K562 (cell line): ENCODE measurements around the gene LMAN2. TPM values are rescaled to one million over a fixed set of nuclear protein-coding genes. Genes with fewer than 3 reads are reported as not detected.

ENCODE experiments used
- BCOR ChIP-seq: fragments of 450-650 bp; IDR thresholded peaks from 2 replicates; pipeline ENCODE4 v1.6.1; 2016
- BRF1 ChIP-seq: IDR thresholded peaks from 3 replicates; pipeline ENCODE4 v1.6.1; 2011; ENCODE audit warnings: borderline replicate concordance, mild to moderate bottlenecking; ENCODE audit not compliant: insufficient read length; ENCODE audit errors: extremely low read depth
- CBX3 ChIP-seq, 2 experiments: IDR thresholded peaks; 1 replicate in 1 of 2; 2 replicates in 1 of 2; pipeline ENCODE4 v1.6.1; 2012; ENCODE audit warnings: inconsistent platforms in 2 of 2, low read length in 2 of 2, borderline replicate concordance in 1 of 2, control low read depth in 1 of 2
- CCNT2 ChIP-seq: IDR thresholded peaks from 2 replicates; pipeline ENCODE4 v1.6.1; 2011; ENCODE audit warnings: borderline replicate concordance, low read depth, mild to moderate bottlenecking, moderate library complexity, mixed read lengths, low read length; ENCODE audit not compliant: insufficient read length; ENCODE audit errors: extremely low read depth
- CXXC5 ChIP-seq: fragments of 250-450 bp; sonication (Bioruptor Pico); IDR thresholded peaks from 2 replicates; pipeline ENCODE4 v1.8.0; 2022; ENCODE audit warnings: inconsistent platforms, mild to moderate bottlenecking, moderate library complexity
- FIP1L1 ChIP-seq: fragments of 200-400 bp; formaldehyde crosslinking; IDR thresholded peaks from 2 replicates; pipeline ENCODE4 v1.6.1; 2018; ENCODE audit warnings: mild to moderate bottlenecking, low read depth, low read length; ENCODE audit not compliant: poor library complexity, severe bottlenecking
- FOXM1 ChIP-seq, 2 experiments: fragments of 450-650 bp in 1 of 2; sonication (generic) in 1 of 2; formaldehyde crosslinking in 1 of 2; IDR thresholded peaks; 2 replicates each; pipeline versions ENCODE4 v1.6.1 to v1.9.0; 2017 to 2022; ENCODE audit warnings: low read depth in 2 of 2, mild to moderate bottlenecking in 2 of 2, missing genetic modification reagents in 1 of 2, moderate library complexity in 1 of 2
- GABPA ChIP-seq: fragments of 200-800 bp; sonication (Bioruptor generic); conservative IDR thresholded peaks from 2 replicates; pipeline ENCODE4 v1.6.1; 2016; ENCODE audit warnings: low read depth, missing genetic modification characterization, missing compliant biosample characterization
- MYC ChIP-seq, 2 experiments: fragments of 250-450 bp in 1 of 2; sonication (Bioruptor Pico) in 1 of 2; IDR thresholded peaks; 2 replicates each; pipeline versions ENCODE4 v1.5.1 to v1.6.1; 2012 to 2021; ENCODE audit warnings: low read depth in 2 of 2, borderline replicate concordance in 1 of 2, improper control_type of control experiment in 1 of 2, low read length in 1 of 2, mild to moderate bottlenecking in 1 of 2, moderate library complexity in 1 of 2
- NBN ChIP-seq: fragments of 450-650 bp; IDR thresholded peaks from 2 replicates; pipeline ENCODE4 v1.6.1; 2016; ENCODE audit warnings: low read depth, mild to moderate bottlenecking
- NCOR1 ChIP-seq: fragments of 450-650 bp; IDR thresholded peaks from 2 replicates; pipeline ENCODE4 v1.6.1; 2016; ENCODE audit warnings: mild to moderate bottlenecking, moderate library complexity
- NFE2L1 ChIP-seq: fragments of 450-650 bp; IDR thresholded peaks from 2 replicates; pipeline ENCODE4 v1.6.1; 2016; ENCODE audit warnings: missing genetic modification characterization, low read depth, mild to moderate bottlenecking, missing compliant biosample characterization, moderate library complexity, borderline replicate concordance
- PCBP1 ChIP-seq: fragments of 200-400 bp; formaldehyde crosslinking; IDR thresholded peaks from 2 replicates; pipeline ENCODE4 v1.6.1; 2018; ENCODE audit warnings: mild to moderate bottlenecking, low read depth, low read length; ENCODE audit not compliant: poor library complexity, severe bottlenecking
- RBM22 ChIP-seq: fragments of 200-400 bp; formaldehyde crosslinking; IDR thresholded peaks from 2 replicates; pipeline ENCODE4 v1.6.1; 2018; ENCODE audit warnings: low read length, low read depth; ENCODE audit not compliant: poor library complexity, severe bottlenecking
- RNF219 ChIP-seq: fragments of 250-450 bp; sonication (Bioruptor Pico); IDR thresholded peaks from 2 replicates; pipeline ENCODE4 v1.5.0; 2022; ENCODE audit warnings: mild to moderate bottlenecking
- SIN3B ChIP-seq: fragments of 450-650 bp; IDR thresholded peaks from 2 replicates; pipeline ENCODE4 v1.6.1; 2017; ENCODE audit warnings: low read depth, mild to moderate bottlenecking, moderate library complexity
- TRIM24 ChIP-seq, 2 experiments: fragments of 450-650 bp; IDR thresholded peaks; 2 replicates each; pipeline ENCODE4 v1.6.1; 2016
- ZFX ChIP-seq: sonication (generic); formaldehyde crosslinking; IDR thresholded peaks from 2 replicates; pipeline ENCODE4 v1.8.0; 2022; ENCODE audit warnings: mild to moderate bottlenecking, missing genetic modification reagents, moderate library complexity
- ZKSCAN3 ChIP-seq: fragments of 250-450 bp; sonication (Bioruptor Pico); IDR thresholded peaks from 2 replicates; pipeline ENCODE4 v1.4.0; 2020
- ZNF354B ChIP-seq: fragments of 250-450 bp; sonication (Bioruptor Pico); IDR thresholded peaks from 2 replicates; pipeline ENCODE4 v1.4.0; 2020
- ZNF431 ChIP-seq: sonication (generic); formaldehyde crosslinking; IDR thresholded peaks from 2 replicates; pipeline ENCODE4 v1.8.0; 2022; ENCODE audit warnings: mild to moderate bottlenecking, missing genetic modification reagents
- polyA plus RNA-seq, 8 experiments: library from polyadenylated mRNA; depleted of rRNA in 4 of 8; stranded (reverse) in 5 of 8; unstranded in 3 of 8; fragments of >200 nt; fragmentation: Nextera tagmentation in 2 of 8; fragmentation: Illumina TruSeq in 1 of 8; extraction: Ambion mirVana in 2 of 8; extraction: Trizol in 1 of 8; gene quantifications; 2 replicates each; pipeline versions ENCODE4 v1.2.1 to v1.2.3, GENCODE V29; 2011 to 2014; ENCODE audit warnings: inconsistent platforms in 1 of 8, missing spikeins in 1 of 8
- total RNA-seq, 7 experiments: library from RNA; depleted of rRNA in 6 of 7; stranded (reverse); fragments of >200 nt in 6 of 7; fragmentation: Illumina TruSeq in 2 of 7; extraction: Trizol in 2 of 7; gene quantifications; 2 replicates each; pipeline versions ENCODE4 v1.2.1 to v1.2.3, GENCODE V29; 2011 to 2021; ENCODE audit warnings: low replicate concordance in 1 of 7
- TF ChIP-seq, protein P1 (sequence below), 2 experiments: fragments of 250-450 bp in 1 of 2; fragments of 450-650 bp in 1 of 2; sonication (Bioruptor Pico) in 1 of 2; IDR thresholded peaks; 2 replicates each; pipeline versions ENCODE4 v1.6.1 to v1.8.0; 2016 to 2021; ENCODE audit warnings: mild to moderate bottlenecking in 2 of 2, moderate library complexity in 2 of 2, missing compliant biosample characterization in 1 of 2, missing genetic modification characterization in 1 of 2
- TF ChIP-seq, protein P2 (sequence below): IDR thresholded peaks from 2 replicates; pipeline ENCODE4 v1.6.1; 2014; ENCODE audit warnings: antibody characterized with exemption

Gene LMAN2
- total and polyA plus RNA-seq, 9 of the 15 experiments (the other 6 are each of a cell fraction or from before 2014, with no cell fraction given), result 2.7 to 254 (median 136) TPM

DNA sequence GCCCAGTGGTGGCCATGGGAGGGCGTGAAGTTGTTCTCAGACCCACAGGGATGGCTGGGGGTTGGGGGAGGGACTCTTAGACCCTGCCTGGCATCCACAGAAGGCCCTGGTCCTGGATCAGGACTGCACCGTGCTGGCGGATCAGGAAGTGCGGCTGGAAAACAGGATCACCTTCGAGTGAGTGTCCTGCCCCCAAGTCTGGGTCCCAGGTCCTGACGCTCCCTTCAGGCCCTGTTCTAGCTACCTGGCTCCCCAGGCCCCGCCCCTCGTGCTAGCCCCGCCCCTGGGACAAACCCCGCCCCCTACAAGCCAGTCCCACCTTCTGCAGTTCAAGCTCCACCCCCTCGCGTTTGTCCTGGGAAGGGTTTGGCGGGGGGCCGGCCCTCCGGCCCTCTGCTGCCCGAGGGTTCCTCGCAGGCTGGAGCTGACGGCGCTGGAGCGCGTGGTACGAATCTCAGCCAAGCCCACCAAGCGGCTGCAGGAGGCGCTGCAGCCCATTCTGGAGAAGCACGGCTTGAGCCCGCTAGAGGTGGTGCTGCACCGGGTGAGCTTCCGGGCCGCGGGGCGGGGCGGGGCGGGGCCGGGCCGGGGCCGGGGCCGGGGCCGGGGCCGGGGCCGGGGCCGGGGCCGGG is 19.1 kb upstream of the LMAN2 start (continued):
- TF ChIP-seq RBM22, result no peak
- TF ChIP-seq GABPA (tag), result peak; percentile 63
- peak in 1 of 2 experiments; percentile 90; a peak in 1 of 3 replicates for TF ChIP-seq CBX3 (IDR thresholded peaks at IDR 0.05; ENCODE audit: borderline replicate concordance in 1 of 2, low read length in 2 of 2)
- TF ChIP-seq, protein P1, sequence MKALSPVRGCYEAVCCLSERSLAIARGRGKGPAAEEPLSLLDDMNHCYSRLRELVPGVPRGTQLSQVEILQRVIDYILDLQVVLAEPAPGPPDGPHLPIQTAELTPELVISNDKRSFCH (CRISPR knock-in tag; IDR thresholded peaks at IDR 0.05), result no peak
- TF ChIP-seq, protein P1 (tag; IDR thresholded peaks at IDR 0.05), result no peak
- TF ChIP-seq PCBP1, result no peak
- no peak for TF ChIP-seq TRIM24 (IDR thresholded peaks at IDR 0.05)
- TF ChIP-seq CXXC5 (CRISPR knock-in tag), result peak; percentile 82
- no peak for TF ChIP-seq ZKSCAN3 (CRISPR knock-in tag)
- no peak for TF ChIP-seq ZNF431 (CRISPR knock-in tag)
- TF ChIP-seq ZNF354B (CRISPR knock-in tag), result no peak
- TF ChIP-seq RNF219 (CRISPR knock-in tag), result no peak
- peak; percentile 48; the same call in 1 of the 2 replicates for TF ChIP-seq ZFX
- TF ChIP-seq SIN3B, result no peak
- TF ChIP-seq, protein P2, sequence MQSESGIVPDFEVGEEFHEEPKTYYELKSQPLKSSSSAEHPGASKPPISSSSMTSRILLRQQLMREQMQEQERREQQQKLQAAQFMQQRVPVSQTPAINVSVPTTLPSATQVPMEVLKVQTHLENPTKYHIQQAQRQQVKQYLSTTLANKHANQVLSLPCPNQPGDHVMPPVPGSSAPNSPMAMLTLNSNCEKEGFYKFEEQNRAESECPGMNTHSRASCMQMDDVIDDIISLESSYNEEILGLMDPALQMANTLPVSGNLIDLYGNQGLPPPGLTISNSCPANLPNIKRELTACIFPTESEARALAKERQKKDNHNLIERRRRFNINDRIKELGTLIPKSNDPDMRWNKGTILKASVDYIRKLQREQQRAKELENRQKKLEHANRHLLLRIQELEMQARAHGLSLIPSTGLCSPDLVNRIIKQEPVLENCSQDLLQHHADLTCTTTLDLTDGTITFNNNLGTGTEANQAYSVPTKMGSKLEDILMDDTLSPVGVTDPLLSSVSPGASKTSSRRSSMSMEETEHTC, result peak; percentile 64
- no peak for TF ChIP-seq BCOR
- peak; percentile 81 for TF ChIP-seq CCNT2
- no peak for TF ChIP-seq NCOR1
- peak; percentile 98 for TF ChIP-seq MYC (IDR thresholded peaks at IDR 0.05; ENCODE audit: low read depth, low read length)
- TF ChIP-seq MYC (CRISPR knock-in tag; IDR thresholded peaks at IDR 0.05; ENCODE audit: borderline replicate concordance, low read depth), result no peak
- no peak for TF ChIP-seq FIP1L1
- no peak for TF ChIP-seq NFE2L1 (tag)
- TF ChIP-seq FOXM1 (IDR thresholded peaks at IDR 0.05; ENCODE audit: low read depth), result no peak
- TF ChIP-seq FOXM1 (CRISPR knock-in tag; IDR thresholded peaks at IDR 0.05; ENCODE audit: low read depth), result 0 out of 2 replicates have a peak, but pooled peaks have one; percentile 56
- TF ChIP-seq NBN, result peak; percentile 28; the same call in 1 of the 2 replicates
- TF ChIP-seq BRF1, result no peak
- TF ChIP-seq, all 486 proteins: peak for 73
